NOMO-1 (cell line): ENCODE results near the gene TUBB1.
A peak's percentile ranks its signal among the peaks of the same experiment; 100 is the strongest.
"Not testable (repeated sequence)": the region's sequence is repeated elsewhere in the genome, so short reads cannot be mapped to it uniquely, and the experiment has no call there.

Experiments
- DNase-seq, 2 experiments: peaks; one replicate each; lab custom pipeline; 2025; ENCODE audit not compliant: unreplicated experiment in 2 of 2; lab: John Stamatoyannopoulos, UW

The TUBB1 gene

GRCh38 chr20:59019217-59019616 is at the start of gene TUBB1:
TSS of gene TUBB1 (plus strand) at chr20:59019429. CDS start at chr20:59019523, 94 bp downstream.
- no peak for DNase-seq

GRCh38 chr20:58969439-58969838 is 49.8 kb upstream of the TUBB1 start:
- DNase-seq: no peak

GRCh38 chr20:58970146-58970545 is 49.1 kb upstream of the TUBB1 start:
- DNase-seq: no peak

DNA sequence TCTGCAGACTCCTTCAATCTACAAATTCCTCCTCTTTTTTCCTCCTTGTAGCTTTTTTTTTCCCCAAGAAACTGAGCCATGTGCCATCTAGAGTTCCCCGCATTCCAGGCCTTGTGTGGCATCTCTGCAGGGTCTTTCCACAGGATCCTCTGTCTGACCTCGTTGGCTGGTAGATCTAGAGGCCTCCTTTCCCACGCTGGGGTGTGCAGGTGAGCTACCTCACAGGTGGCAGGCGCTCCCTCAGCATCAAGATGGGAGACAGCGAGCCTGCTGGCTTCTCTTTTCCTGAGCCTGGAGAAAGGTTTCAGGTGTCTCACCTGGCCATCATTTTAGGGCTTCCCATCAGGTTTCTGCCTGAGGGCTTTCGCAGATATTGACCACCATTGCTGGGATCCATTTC is 47.8 kb upstream of the TUBB1 start:
- no peak for DNase-seq

DNA sequence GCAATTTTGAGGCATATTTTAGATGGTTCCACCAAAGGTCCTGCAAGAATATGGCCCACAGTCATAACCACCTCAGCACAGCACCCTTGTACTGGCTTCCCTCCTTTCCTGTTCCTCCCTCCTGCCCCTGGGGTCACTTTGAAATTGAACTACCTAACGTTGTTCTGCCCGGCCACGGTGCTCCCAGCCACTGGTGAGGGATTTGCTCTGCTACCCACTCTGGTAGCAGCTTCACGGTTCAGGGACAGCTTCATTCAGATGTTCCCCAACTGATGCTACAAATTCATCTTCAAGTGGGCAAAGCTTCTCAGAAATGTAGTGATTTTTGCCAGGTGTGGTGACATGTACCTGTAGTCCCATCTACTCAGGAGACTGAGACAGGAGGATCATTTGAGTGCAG is 46.0 kb upstream of the TUBB1 start:
- DNase-seq: no peak

GRCh38 chr20:58973866-58974265 is 45.4 kb upstream of the TUBB1 start:
- DNase-seq: peak in 1 of 2 experiments; percentile 29

- no peak for DNase-seq
These were observed 43.9 kb upstream of the TUBB1 start for GRCh38 chr20:58975353-58975752.

GRCh38 chr20:58976061-58976730 is 43.0 kb upstream of the TUBB1 start:
- DNase-seq: no peak

DNA sequence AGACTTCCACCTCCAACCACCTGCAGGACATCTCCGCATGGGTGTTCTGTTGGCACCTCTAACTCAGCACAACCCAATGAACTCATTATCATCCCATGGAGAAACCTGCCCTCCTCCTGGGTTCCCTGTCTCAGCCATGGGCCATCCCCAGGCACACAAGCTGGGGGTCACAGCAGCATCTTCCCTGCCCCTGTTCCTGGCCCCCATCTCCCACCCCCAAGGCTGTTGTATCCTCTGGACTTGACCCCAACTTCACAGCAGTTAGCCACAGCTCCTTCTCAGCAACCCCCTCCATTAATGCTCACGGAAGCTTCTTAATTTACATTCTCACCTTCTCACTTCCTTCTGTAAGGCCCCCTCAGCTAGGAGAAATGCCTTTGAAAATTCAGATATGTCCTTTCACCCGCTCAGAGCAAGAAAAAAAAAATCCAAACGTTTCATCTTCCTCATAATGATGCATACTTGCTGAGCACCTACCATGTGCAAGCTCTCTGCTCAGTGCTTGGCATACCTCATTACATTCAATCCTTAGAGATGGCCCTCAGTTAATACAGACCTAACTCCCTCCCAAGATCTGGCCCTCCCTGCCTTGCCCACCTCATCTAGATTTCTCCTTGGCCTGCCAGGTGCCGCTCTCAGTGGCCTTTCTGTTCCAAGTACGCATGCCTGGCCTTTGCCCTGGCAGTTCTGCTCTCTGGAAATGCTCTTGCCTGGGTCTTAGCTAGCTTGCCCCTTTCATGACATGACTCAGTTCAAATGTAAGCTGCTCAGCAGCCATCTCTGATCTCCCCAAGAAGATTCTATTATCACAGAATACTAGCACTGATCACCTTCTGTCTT is 40.7 kb upstream of the TUBB1 start:
- DNase-seq: no peak

DNA sequence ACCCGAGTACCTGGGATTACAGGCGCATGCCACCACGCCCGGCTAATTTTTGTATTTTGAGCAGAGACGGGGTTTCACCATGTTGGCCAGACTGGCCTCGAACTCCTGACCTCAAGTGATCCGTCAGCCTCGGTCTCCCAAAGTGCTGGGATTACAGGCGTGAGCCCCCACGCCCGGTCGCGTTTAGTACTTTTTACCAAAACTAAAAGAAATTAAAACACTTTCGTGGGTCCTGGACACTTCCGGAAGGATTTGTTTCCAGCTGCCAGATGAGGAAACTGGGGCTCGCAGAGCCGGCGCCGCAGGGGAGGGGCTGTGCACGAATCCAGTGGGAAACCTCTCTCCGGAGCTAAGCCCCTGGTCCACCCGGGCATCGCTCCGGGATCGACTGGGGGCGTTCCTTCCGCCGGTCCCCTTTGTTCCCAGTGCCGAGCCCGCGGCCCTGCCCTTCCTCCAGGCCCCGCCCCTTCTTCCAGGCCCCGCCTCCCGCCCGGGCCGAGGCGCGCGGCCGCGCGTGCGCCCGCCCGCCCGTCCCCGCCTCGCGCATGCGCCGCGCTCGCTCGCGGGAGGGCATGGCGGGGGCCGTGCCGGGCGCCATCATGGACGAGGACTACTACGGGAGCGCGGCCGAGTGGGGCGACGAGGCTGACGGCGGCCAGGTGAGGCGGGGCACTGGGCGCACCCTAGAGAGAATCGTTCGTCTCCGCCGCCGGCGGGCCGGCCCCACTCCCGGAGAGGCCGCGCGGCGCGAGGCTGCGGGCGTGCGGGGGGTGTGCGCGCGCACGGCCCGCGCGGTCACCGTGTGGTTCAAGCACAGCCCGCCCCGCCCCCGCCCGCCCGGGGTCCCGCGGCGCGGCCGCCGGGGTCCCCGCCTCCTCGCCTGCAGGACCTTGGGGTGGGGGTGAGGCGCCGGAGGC is 38.3 kb upstream of the TUBB1 start, which contains the start of gene NELFCD:
NELFCD (plus strand) TSS at position 546 of the 917 bp plus-strand sequence; CDS start at position 600, 54 bp downstream.
- peak; percentile 61 to 73 for DNase-seq

DNA sequence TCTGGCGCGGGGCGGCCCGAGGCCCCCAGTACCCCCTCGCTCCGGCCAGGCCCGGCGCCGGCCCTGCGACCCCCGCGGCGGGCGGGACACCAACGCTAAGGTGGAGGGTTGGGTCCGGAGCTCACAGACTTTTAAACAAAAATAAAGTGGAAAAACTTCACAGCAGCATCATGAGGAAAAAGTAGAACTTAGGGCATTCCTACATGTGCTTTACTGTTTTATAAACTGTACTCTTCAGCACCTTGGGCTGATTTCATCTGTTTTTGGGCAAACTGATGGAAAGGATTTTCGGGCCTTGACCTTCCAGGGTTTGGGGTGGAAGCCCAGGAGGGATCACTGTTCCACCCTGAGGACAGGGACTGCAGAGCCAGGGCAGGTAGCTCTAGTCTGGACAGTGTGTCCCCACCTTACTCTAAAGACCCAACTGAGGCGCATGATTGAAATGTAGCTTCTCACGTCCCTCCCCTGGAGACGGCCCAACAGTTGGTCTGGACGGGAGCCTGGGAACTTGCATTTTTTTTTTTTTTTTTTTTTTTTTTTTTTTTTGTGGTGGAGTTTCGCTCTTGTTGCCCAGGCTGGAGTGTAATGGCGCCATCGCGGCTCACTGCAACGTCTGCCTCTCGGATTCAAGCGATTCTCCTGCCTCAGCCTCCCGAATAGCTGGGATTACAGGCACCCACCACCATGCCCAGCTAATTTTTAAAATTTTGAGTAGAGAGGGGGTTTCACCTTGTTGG is 37.4 kb upstream of the TUBB1 start:
- no peak for DNase-seq

GRCh38 chr20:58982406-58983114 is 36.7 kb upstream of the TUBB1 start:
- no peak for DNase-seq

DNA sequence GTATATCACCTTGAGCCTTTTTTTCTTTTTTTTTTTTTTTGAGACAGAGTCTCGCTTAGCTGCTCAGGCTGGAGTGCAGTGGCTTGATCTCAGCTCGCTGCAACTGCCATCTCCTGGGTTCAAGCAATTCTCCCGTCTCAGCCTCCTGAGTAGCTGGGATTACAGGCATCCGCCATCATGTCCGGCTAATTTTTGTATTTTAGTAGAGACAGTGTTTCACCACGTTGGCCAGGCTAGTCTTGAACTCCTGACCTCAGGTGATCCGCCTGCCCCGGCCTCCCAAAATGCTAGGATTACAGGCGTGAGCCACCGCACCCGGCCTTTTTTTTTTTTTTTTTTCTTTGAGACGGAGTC is 36.1 kb upstream of the TUBB1 start:
- DNase-seq: not testable (repeated sequence)

DNA sequence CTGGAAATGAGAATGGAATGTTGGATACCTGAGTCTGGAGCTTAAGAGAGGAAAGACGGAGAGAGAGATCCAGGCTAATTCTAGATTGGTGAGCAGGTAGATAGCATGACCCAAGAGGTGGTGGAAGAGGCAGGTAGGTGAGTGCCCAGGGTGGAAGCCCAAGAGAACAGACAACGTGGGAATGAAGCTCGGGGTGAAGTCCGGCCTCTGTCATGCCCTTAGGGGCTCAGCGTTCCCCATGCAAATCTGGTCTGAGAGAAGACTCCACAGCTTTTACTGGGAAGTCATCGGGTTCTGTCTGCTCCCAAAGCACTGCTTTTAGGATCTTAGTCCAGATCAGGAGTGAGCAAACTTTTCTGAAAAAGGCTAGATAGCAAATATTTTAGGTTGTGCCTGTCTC is 34.5 kb upstream of the TUBB1 start:
- DNase-seq: no peak

GRCh38 chr20:58985656-58986055 is 33.6 kb upstream of the TUBB1 start:
- no peak for DNase-seq

- DNase-seq: no peak
These were observed 32.8 kb upstream of the TUBB1 start for GRCh38 chr20:58986286-58986967.

- no peak for DNase-seq
These were observed 32.2 kb upstream of the TUBB1 start for GRCh38 chr20:58986968-58987517.

- DNase-seq: no peak
These were observed 31.3 kb upstream of the TUBB1 start for GRCh38 chr20:58987790-58988564.
